Left renal cortex interstitium (tissue), 4 donors: ENCODE data around the gene PCSK5. TPM values are rescaled to one million over a fixed set of nuclear protein-coding genes. Genes with fewer than 3 reads are reported as not detected.
"Not testable (repeated sequence)": the region's sequence is repeated elsewhere in the genome, so short reads cannot be mapped to it uniquely, and the experiment has no call there.

Experiments used
- DNase-seq, 4 donors: peaks; one replicate each; pipeline ENCODE4 v3.0.0-alpha.2; 2013; ENCODE audit warnings: low read depth in 4 of 4, low spot score in 2 of 4, missing footprints in 1 of 4
- polyA plus RNA-seq, 4 donors: library from polyadenylated mRNA; unstranded; fragments of 120-200 nt; gene quantifications; one replicate each; pipeline ENCODE4 v1.2.1, GENCODE V29; 2013; ENCODE audit not compliant: insufficient read length in 4 of 4

The PCSK5 gene
- polyA plus RNA-seq, 4 donors: 11.8 to 21.1 (median 14.7) TPM

DNA sequence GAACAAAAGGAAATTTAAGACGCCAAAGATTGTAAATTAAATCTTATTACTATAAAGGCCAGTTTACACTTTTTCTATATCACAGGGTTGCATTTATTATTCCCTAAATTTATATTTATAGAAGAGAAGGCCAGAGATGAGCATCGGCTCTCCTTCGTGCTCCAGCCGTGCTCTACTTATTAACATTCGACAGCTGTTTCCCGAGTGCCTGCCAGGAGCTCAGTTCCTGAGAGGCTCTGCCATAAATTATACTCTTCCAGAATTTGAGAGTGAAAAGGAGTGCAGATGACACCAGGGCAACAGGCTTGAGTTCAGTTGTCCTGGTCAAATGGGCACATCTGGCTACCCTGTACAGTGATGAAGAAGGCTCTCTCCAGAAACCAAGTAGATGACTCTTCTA, 70.1 kb downstream of the PCSK5 start:
- DNase-seq: peak in 1 of 4 donors; percentile 34

GRCh38 chr9:75962013-75962661, 71.7 kb downstream of the PCSK5 start:
- no peak for DNase-seq

- DNase-seq: no peak
These were observed 72.2 kb downstream of the PCSK5 start for GRCh38 chr9:75962662-75963036.

GRCh38 chr9:75963321-75963720, 72.8 kb downstream of the PCSK5 start:
- not testable (repeated sequence) for DNase-seq

GRCh38 chr9:75964427-75964826, 74.0 kb downstream of the PCSK5 start:
- DNase-seq: no peak

GRCh38 chr9:75965231-75965630, 74.8 kb downstream of the PCSK5 start:
- no peak for DNase-seq

DNA sequence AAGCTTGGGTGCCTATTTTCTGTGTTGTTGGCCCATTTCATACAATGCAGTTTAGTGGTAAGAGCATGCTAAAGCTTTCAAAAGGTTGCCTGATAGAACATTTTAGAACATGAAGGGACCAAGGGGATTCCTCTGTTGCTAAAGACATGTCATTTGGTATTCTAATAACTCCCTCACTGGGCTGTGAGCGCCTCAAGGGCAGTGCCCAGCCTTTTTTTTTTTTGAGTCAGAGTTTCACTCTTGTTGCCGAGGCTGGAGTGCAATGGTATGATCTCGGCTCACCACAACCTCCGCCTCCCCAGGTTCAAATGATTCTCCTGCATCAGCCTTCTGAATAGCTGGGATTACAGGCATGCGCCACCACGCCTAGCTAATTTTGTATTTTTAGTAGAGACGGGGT, 77.1 kb downstream of the PCSK5 start:
- no peak for DNase-seq

GRCh38 chr9:75974016-75974766, 83.7 kb downstream of the PCSK5 start:
- no peak for DNase-seq

GRCh38 chr9:75975071-75975470, 84.6 kb downstream of the PCSK5 start:
- no peak for DNase-seq

DNA sequence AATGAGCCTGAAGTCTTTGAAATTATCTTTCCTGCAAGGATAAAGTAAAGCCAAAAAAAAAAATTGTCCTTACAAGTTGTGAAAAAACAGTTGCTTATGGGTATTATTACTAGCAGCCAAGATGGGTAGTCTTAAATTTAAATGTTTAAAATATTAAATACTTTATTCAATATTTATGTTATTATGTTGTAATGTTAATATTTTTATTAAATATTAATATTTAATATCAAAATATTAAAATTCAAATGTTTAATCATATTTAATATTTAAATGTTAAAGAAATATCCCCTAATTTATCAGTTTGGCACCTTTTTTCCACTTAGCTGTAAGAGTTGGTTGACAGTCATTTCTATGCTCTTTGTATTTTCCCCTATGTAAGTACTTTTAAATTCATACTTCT, 86.1 kb downstream of the PCSK5 start:
- no peak for DNase-seq

DNA sequence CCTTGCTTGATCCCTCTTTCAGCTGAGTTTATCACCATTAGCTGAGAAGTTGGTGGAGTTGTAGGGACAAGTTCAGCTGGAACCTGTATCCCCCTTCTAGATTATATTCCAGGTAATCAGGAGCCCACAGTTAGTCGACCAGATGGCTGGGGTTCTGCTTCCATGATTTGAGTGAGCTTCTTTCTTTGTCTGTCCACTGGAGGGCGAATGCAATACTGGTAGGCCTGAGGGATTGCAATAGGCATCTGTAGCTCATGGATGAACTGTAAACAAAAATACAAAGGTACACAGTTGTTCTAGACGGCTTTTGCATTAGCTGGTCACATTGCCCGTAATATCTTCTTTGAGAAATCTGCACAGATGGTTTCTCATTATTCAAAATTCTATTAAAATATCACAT, 88.9 kb downstream of the PCSK5 start:
- no peak for DNase-seq

- DNase-seq: no peak
These were observed 93.0 kb downstream of the PCSK5 start for GRCh38 chr9:75983319-75984045.

GRCh38 chr9:75985515-75985914, 95.0 kb downstream of the PCSK5 start:
- DNase-seq: no peak

DNA sequence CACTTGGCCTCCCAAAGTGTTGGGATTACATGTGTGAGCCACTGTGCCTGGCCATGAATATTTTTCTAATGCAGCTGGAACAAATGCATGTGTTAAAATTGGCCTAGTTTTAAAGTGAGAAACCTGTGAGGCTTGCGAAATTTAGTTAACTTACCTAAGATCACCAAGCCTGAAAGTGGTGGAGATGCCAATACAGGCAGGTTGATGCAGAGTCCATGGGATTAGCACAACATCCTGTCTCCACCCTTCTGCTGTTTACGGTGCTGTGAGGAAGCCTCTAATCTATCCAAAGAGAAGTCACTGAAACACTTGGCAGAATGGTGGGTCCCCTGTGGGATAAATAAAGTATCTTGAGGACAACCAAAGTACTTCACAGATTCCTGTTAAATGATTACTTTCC, 98.2 kb downstream of the PCSK5 start:
- no peak for DNase-seq

- no peak for DNase-seq
These were observed 99.7 kb downstream of the PCSK5 start for GRCh38 chr9:75990156-75990555.

GRCh38 chr9:75990576-75991304, 100.3 kb downstream of the PCSK5 start:
- DNase-seq: no peak

DNA sequence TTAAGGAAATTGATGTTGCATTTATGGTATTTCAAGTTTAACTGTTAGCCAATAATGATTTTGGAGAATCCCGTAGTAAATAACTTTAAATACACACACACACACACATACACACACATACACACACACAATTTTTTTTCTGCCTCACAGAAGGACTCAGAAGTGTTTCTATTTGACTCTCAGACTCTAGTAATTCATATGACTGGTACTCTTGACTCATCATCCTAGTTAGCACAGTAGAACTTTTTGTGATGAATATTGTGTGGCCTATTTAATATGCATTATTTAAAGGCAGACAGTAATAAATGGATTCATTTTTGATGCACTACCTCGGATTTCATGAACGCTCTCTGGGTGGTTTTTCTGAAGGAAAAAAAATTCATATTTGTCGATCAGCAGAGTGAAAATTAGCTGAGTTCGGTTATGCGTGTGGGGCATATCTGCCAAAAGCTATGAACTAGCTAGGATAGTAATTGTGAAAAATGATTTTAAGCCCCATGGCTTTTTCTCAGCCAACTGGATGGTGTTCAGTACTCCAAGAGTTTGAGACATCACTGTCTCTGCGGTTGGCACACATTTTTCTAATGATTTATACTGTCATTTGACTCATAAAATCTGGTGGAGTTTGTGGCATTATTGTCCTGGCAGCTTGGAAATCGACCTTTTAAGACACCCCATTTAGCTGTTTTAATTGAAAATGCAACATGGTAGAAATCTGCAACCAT, 102.2 kb downstream of the PCSK5 start:
- DNase-seq: no peak

DNA sequence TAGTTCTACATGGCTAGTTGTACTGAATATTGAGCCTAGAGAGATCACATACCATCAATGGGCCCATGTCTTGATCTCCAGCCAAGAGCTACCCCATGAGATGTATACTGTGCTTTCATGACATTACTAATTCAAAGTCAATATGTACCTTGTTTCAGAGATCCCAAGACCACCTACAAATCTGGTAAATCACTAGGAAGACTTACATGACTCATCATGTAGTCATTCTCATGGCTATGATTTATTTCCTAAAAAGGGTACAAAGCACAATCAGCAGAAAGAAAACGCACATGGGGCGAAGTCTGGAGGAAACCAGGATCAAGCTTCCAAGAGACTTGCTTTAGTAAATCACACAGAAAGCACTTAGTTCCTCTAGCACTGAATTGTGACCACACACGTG, 103.0 kb downstream of the PCSK5 start:
- no peak for DNase-seq

GRCh38 chr9:75995066-75995465, 104.6 kb downstream of the PCSK5 start:
- DNase-seq: no peak

GRCh38 chr9:75996726-75997125, 106.3 kb downstream of the PCSK5 start:
- no peak for DNase-seq
